HepG2 (cell line): ENCODE data around the gene HSPE1. TPM values are rescaled to one million over a fixed set of nuclear protein-coding genes. Genes with fewer than 3 reads are reported as not detected.

Source experiments
- EEA1 ChIP-seq: sonication (generic); formaldehyde crosslinking; IDR thresholded peaks from 2 replicates; pipeline ENCODE4 v1.5.1; 2020; ENCODE audit warnings: mild to moderate bottlenecking, missing genetic modification reagents, borderline replicate concordance
- ELF1 ChIP-seq: sonication (generic); formaldehyde crosslinking; IDR thresholded peaks from 2 replicates; pipeline ENCODE4 v1.4.0; 2020; ENCODE audit warnings: missing genetic modification reagents
- GABPA ChIP-seq, 2 experiments: IDR thresholded peaks; 2 replicates each; pipeline ENCODE4 v1.6.1; 2011 to 2016; ENCODE audit warnings: low read depth in 2 of 2, low read length in 1 of 2, missing biosample characterization in 1 of 2, missing genetic modification characterization in 1 of 2
- GABPB1 ChIP-seq: IDR thresholded peaks from 2 replicates; pipeline ENCODE4 v1.6.1; 2016; ENCODE audit warnings: mild to moderate bottlenecking, missing genetic modification reagents, moderate library complexity, missing compliant biosample characterization
- HOXA9 ChIP-seq: sonication (generic); formaldehyde crosslinking; IDR thresholded peaks from 2 replicates; pipeline ENCODE4 v1.8.1; 2022; ENCODE audit warnings: missing genetic modification reagents, mild to moderate bottlenecking, moderate library complexity, borderline replicate concordance
- HOXD1 ChIP-seq: sonication (generic); formaldehyde crosslinking; IDR thresholded peaks from 2 replicates; pipeline ENCODE4 v1.5.0; 2020; ENCODE audit warnings: missing genetic modification reagents
- JUND ChIP-seq: sonication (generic); formaldehyde crosslinking; IDR thresholded peaks from 2 replicates; pipeline ENCODE4 v1.8.0; 2022; ENCODE audit warnings: mild to moderate bottlenecking, missing genetic modification reagents
- NPAS2 ChIP-seq: sonication (generic); formaldehyde crosslinking; IDR thresholded peaks from 2 replicates; pipeline ENCODE4 v1.8.0; 2022; ENCODE audit warnings: mild to moderate bottlenecking, missing genetic modification reagents, borderline replicate concordance
- PAWR ChIP-seq: sonication (generic); formaldehyde crosslinking; IDR thresholded peaks from 2 replicates; pipeline ENCODE4 v1.4.0; 2020; ENCODE audit warnings: missing genetic modification reagents, mild to moderate bottlenecking, borderline replicate concordance
- RBM22 ChIP-seq: fragments of 200-400 bp; formaldehyde crosslinking; optimal IDR thresholded peaks from 2 replicates; pipeline ENCODE3; 2017; ENCODE audit warnings: mild to moderate bottlenecking, low read length, moderate library complexity
- RBM39 ChIP-seq: fragments of 200-400 bp; formaldehyde crosslinking; IDR thresholded peaks from one replicate; pipeline ENCODE4 v1.6.1; 2018; ENCODE audit warnings: antibody characterized with exemption, mild to moderate bottlenecking, low read depth, low read length; ENCODE audit not compliant: poor library complexity, severe bottlenecking
- SMAD9 ChIP-seq: sonication (generic); formaldehyde crosslinking; IDR thresholded peaks from 2 replicates; pipeline ENCODE4 v1.5.1; 2020; ENCODE audit warnings: mild to moderate bottlenecking, missing genetic modification reagents
- SMARCE1 ChIP-seq: fragments of 450-650 bp; IDR thresholded peaks from 2 replicates; pipeline ENCODE4 v1.6.1; 2017; ENCODE audit warnings: borderline replicate concordance
- TBP ChIP-seq: sonication (generic); formaldehyde crosslinking; IDR thresholded peaks from 2 replicates; pipeline ENCODE4 v1.5.0; 2020; ENCODE audit warnings: missing genetic modification reagents
- TFDP1 ChIP-seq: IDR thresholded peaks from 2 replicates; pipeline ENCODE4 v1.6.1; 2016; ENCODE audit warnings: missing compliant biosample characterization, missing genetic modification reagents, borderline replicate concordance
- TOE1 ChIP-seq: sonication (generic); formaldehyde crosslinking; IDR thresholded peaks from 2 replicates; pipeline ENCODE4 v1.4.0; 2020; ENCODE audit warnings: mild to moderate bottlenecking, missing genetic modification reagents
- ZBTB3 ChIP-seq: sonication (generic); formaldehyde crosslinking; IDR thresholded peaks from 2 replicates; pipeline ENCODE4 v1.4.0; 2020; ENCODE audit warnings: low read depth, mild to moderate bottlenecking, moderate library complexity, missing genetic modification reagents, borderline replicate concordance
- ZBTB7B ChIP-seq: sonication (generic); formaldehyde crosslinking; IDR thresholded peaks from 2 replicates; pipeline ENCODE4 v1.4.0; 2020; ENCODE audit warnings: missing genetic modification reagents
- ZNF281 ChIP-seq: sonication (generic); formaldehyde crosslinking; IDR thresholded peaks from 2 replicates; pipeline ENCODE4 v1.4.0; 2020; ENCODE audit warnings: missing genetic modification reagents, borderline replicate concordance
- ZNF331 ChIP-seq: sonication (generic); formaldehyde crosslinking; IDR thresholded peaks from 2 replicates; pipeline ENCODE4 v1.4.0; 2020; ENCODE audit warnings: missing genetic modification reagents
- ZNF460 ChIP-seq: sonication (generic); formaldehyde crosslinking; IDR thresholded peaks from 2 replicates; pipeline ENCODE4 v1.5.1; 2020; ENCODE audit warnings: missing genetic modification reagents, mild to moderate bottlenecking, borderline replicate concordance
- ZNF543 ChIP-seq: sonication (generic); formaldehyde crosslinking; IDR thresholded peaks from 2 replicates; pipeline ENCODE4 v1.4.0; 2020; ENCODE audit warnings: mild to moderate bottlenecking, missing genetic modification reagents
- ZNF572 ChIP-seq: sonication (generic); formaldehyde crosslinking; IDR thresholded peaks from 2 replicates; pipeline ENCODE4 v1.5.1; 2020; ENCODE audit warnings: mild to moderate bottlenecking, missing genetic modification reagents
- ZNF75D ChIP-seq: sonication (generic); formaldehyde crosslinking; IDR thresholded peaks from 2 replicates; pipeline ENCODE4 v1.8.1; 2023; ENCODE audit warnings: missing genetic modification reagents, mild to moderate bottlenecking, borderline replicate concordance
- ZNF784 ChIP-seq: sonication (generic); formaldehyde crosslinking; IDR thresholded peaks from 2 replicates; pipeline ENCODE4 v1.5.1; 2020; ENCODE audit warnings: missing genetic modification reagents, mild to moderate bottlenecking, borderline replicate concordance
- ZNF841 ChIP-seq: sonication (generic); formaldehyde crosslinking; IDR thresholded peaks from 2 replicates; pipeline ENCODE4 v1.8.1; 2023; ENCODE audit warnings: missing genetic modification reagents, borderline replicate concordance
- ZSCAN21 ChIP-seq: sonication (generic); formaldehyde crosslinking; IDR thresholded peaks from 2 replicates; pipeline ENCODE4 v1.8.0; 2022; ENCODE audit warnings: mild to moderate bottlenecking, missing genetic modification reagents, moderate library complexity, borderline replicate concordance
- polyA plus RNA-seq, 8 experiments: library from polyadenylated mRNA; depleted of rRNA in 3 of 8; stranded (reverse) in 7 of 8; unstranded in 1 of 8; fragments of >200 nt; fragmentation: Illumina TruSeq in 4 of 8; extraction: Trizol in 4 of 8; gene quantifications; 2 replicates each; pipeline versions ENCODE4 v1.2.1 to v1.2.3, GENCODE V29; 2011 to 2016; ENCODE audit warnings: low read depth in 4 of 8, missing spikeins in 1 of 8, mixed read lengths in 1 of 8; ENCODE audit not compliant: insufficient read depth in 1 of 8
- total RNA-seq, 5 experiments: library from RNA; depleted of rRNA; stranded (reverse); fragments of >200 nt; fragmentation: Illumina TruSeq; extraction: Trizol; gene quantifications; 2 replicates each; pipeline ENCODE4 v1.2.3, GENCODE V29; 2016; ENCODE audit warnings: low read depth in 1 of 5

Gene HSPE1
- total and polyA plus RNA-seq, 2 of the 13 experiments (the other 11 are each of a cell fraction or from before 2014, with no cell fraction given) = 244 to 823 TPM

- TF ChIP-seq SMAD9 (CRISPR knock-in tag) (no peak), GABPB1 (no peak), ZBTB7B (CRISPR knock-in tag) (no peak), TBP (CRISPR knock-in tag) (no peak), HOXD1 (CRISPR knock-in tag) (no peak), JUND (CRISPR knock-in tag) (no peak), ZNF331 (CRISPR knock-in tag) (no peak), ZSCAN21 (no peak), SMARCE1 (no peak), GABPA (IDR thresholded peaks at IDR 0.05; ENCODE audit: low read depth, low read length) (no peak), GABPA (CRISPR knock-in tag; IDR thresholded peaks at IDR 0.05; ENCODE audit: low read depth) (0 out of 2 replicates have a peak, but pooled peaks have one; percentile 7), ELF1 (0 out of 2 replicates have a peak, but pooled peaks have one; percentile 9), ZNF460 (CRISPR knock-in tag) (no peak), ZNF784 (CRISPR knock-in tag) (no peak), RBM22 (peak; percentile 77), ZNF543 (CRISPR knock-in tag) (no peak), HOXA9 (no peak), ZNF572 (CRISPR knock-in tag) (no peak), ZNF281 (CRISPR knock-in tag) (0 out of 2 replicates have a peak, but pooled peaks have one; percentile 4), RBM39 (no peak), PAWR (CRISPR knock-in tag) (no peak), TFDP1 (CRISPR knock-in tag) (no peak), ZNF841 (CRISPR knock-in tag) (no peak), ZBTB3 (no peak), NPAS2 (CRISPR knock-in tag) (no peak), EEA1 (CRISPR knock-in tag) (no peak), TOE1 (CRISPR knock-in tag) (no peak), ZNF75D (CRISPR knock-in tag) (no peak)
These were observed 1.8 kb upstream of the HSPE1 start (continued) for GRCh38 chr2:197498235-197498936.
